HG03097 (cell line): ENCODE data around the gene NBPF9.
A peak's percentile ranks its signal among the peaks of the same experiment; 100 is the strongest.
"Not testable (repeated sequence)": the region's sequence is repeated elsewhere in the genome, so short reads cannot be mapped to it uniquely, and the experiment has no call there.

Experiments
- ATAC-seq: cut with Tn5 transposase; IDR thresholded peaks from one replicate; pipeline ENCODE4 v1.9.1; 2021; ENCODE audit not compliant: unreplicated experiment, low FRiP score

Gene NBPF9, protein sequence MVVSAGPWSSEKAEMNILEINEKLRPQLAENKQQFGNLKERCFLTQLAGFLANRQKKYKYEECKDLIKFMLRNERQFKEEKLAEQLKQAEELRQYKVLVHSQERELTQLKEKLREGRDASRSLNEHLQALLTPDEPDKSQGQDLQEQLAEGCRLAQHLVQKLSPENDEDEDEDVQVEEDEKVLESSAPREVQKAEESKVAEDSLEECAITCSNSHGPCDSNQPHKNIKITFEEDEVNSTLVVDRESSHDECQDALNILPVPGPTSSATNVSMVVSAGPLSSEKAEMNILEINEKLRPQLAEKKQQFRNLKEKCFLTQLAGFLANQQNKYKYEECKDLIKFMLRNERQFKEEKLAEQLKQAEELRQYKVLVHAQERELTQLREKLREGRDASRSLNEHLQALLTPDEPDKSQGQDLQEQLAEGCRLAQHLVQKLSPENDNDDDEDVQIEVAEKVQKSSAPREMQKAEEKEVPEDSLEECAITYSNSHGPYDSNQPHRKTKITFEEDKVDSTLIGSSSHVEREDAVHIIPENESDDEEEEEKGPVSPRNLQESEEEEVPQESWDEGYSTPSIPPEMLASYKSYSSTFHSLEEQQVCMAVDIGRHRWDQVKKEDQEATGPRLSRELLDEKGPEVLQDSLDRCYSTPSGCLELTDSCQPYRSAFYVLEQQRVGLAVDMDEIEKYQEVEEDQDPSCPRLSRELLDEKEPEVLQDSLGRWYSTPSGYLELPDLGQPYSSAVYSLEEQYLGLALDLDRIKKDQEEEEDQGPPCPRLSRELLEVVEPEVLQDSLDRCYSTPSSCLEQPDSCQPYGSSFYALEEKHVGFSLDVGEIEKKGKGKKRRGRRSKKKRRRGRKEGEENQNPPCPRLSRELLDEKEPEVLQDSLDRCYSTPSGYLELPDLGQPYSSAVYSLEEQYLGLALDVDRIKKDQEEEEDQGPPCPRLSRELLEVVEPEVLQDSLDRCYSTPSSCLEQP (N-terminal part only)

DNA sequence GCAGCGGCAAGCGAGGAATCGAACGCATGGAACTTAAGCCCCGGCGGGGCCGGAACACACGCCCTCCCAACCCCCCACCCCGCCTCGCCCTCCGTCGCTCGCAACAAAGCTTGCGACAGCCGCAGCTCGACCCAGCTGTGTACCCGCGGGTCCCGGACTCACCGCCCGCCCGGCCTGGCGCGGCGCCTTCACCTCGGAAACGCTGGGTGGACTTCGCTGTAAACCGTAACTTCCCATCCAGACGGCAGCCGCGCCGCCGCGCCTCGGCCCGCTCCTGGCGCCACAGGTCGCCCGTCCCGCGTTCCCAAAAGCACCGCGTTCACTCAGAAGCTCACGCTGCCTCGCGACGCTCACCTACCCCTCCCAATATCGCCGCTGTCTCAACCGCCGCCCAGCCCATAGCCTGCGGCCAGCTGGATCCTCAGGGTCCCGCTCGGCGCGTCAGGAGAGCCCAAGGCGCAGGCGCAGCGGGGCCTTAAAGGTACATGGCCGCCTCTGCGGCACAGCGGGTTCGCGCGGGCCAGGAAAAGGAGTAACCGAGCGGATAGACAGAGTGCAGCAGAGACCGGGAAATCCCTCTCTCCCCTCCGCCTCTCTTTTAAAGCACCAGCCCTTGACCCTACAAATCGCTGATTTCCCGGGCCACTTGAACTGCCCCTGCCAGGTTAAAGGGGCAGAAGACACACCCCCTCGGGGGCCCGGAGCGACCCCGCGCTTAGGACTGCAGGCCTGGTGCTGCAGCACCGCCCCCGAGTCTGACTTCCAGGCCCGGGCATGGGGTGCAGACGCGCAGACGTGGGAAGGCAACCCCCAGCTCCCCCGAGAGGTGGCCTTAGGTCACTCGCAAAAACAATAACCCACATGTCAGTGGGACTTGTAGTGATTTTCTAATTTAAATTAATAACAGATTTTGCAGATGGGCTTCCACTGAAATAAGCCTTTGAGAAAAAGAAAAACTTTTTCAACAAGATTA lies at the start of gene NBPF9:
TSS of gene NBPF9 (minus strand) at position 443 of the 973 bp plus-strand sequence. CDS start 21,412 bp downstream, outside the sequence.
- peak; percentile 89 for ATAC-seq

DNA sequence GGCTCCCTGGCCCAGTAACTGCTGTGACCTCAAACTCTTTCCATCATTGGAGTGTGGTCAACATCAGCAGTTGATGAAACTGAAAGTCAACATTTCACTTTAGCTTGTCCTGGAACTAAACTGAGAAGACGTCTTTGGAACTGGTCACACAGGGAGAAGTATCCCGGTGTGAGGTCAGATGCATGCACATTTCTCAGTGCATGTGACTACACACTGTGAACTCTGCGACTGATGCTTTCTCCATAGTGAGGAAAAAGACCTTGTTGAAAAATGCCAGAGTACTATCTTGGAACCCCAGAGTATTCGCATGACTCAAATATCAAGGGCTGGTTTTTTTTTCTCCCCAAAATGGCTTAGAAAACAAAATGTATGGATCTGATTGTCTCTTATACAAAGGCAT lies 46.6 kb upstream of the NBPF9 start:
- ATAC-seq, result not testable (repeated sequence)

DNA sequence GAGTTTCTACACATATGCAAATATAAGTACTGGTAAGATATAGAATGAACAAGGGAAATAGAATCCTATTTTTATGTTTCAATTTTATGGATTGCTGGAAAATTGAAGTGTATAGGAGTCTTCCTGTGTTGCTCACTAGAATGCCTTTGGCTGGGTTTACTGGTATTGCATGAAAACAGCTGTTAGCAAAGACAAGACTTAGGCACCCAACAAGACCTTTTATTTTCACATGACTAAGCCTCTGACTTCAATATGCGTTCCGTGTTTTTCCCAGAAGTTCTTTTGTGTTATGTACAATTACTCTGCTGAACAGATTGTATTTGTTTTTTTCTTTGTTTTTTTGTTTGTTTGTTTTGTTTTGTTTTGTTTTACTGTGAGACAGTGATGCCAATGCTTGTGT lies 34.2 kb upstream of the NBPF9 start:
- not testable (repeated sequence) for ATAC-seq

DNA sequence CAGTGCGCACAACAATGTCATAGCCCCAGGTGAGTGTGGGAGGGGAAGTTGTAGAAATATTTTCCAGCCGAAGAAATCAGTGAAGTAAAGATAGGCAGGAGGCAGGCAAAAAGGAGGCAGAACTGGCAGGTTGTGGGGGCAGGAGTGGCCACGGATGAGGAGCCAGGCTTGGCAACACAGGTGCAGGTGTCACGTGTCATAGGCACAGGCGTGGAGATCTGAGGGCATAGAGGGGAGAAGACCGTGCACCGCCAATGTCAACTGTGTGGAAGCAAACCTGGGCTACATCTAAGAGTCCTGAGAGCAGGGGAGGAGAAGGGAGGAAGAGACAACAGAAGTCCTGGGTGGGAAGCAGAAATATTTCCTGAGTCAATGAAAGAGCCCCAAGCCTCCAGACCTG lies 27.6 kb upstream of the NBPF9 start:
- not testable (repeated sequence) for ATAC-seq

DNA sequence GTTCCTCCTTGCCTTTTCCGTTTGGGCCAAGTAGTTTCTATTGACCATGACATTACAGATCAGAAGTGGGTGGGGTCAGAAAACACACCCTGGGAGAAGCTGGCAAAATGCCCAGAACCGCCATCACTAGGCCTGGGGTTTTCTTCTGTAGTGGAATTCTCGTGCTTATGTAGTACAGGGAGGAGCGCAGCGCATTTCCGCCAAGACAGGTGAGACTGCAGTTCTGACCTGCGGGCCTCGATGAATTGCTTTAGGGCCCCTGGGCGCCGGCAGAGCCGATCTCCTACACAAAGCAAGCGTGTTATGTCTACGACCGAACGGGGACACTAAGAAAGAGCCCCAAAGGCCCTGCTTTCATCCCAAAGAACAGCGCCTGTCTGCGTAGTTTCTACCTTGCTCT lies 25.9 kb upstream of the NBPF9 start:
- not testable (repeated sequence) for ATAC-seq

DNA sequence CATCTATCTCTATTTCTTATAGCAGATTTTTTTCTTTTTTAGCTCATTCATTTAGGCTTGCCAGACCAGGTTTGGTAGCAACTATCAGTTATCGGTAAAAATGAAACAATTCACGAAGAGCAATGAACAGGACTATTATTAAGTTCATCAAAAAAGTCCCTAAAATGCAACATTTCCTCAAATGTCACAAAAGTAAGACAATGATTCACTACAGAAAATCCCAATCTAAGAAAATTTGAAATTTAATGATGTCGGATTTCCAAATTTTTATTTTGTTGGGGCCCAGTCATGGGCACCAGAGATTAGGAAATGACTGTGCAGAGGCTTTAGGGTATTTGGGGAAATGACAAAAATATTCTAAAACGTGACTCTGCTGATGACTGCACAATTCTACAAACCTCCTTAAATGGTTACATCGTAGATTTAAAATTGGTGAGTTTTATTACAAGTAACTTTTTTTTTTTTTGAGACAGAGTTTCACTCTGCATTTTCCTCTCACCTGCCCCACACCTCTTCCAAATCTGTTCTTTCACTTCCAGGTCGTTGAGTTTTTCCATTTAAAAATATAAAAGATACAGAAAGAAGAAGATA lies 23.3 kb upstream of the NBPF9 start:
- ATAC-seq, result not testable (repeated sequence)

DNA sequence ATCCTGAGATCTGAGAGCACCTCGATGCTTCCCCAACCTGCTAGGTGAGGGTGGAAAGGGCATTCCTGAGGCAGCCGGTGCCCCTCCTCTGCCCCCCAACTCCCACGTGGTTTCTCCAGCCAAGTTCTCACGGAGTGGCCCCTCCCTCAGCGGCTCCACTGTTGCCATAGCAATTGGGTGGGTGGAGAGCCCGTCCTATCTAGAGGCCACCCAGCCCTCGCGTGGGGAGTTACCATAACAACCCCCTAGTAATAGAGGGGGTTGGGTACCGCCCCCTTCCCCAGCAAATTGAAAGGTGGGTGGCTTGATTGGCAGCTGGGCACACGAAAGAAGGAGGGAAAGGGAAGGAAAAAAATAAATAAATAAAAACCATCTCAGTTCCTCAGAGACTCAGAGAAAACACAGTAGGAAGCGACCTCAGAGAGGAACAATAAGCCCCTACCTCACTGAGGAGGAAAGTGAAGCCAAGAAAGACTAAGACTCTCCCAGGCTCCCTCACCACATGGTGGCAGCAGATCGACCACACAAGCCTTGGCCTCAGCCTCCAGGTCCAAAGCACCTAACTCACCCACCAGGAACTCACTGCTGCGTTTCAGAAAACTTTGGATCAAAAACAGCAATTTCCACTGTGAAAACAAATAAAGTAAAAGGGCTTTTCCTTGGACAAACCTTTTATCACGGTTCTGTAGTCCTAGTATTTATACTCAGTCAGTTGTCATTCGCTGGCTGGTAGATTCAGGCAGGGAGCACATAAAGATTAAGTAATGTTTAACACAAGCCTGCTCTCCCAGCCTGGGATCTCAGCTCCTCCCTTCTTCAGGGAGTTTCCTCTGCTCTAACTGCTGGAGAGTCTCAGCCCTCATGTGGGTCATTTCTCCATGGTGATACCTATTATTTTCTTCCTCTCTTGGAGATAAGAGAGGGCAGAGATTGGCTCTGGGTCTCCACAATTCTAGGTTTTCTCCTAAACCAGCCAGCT lies 20.9 kb upstream of the NBPF9 start:
- ATAC-seq, result not testable (repeated sequence)

DNA sequence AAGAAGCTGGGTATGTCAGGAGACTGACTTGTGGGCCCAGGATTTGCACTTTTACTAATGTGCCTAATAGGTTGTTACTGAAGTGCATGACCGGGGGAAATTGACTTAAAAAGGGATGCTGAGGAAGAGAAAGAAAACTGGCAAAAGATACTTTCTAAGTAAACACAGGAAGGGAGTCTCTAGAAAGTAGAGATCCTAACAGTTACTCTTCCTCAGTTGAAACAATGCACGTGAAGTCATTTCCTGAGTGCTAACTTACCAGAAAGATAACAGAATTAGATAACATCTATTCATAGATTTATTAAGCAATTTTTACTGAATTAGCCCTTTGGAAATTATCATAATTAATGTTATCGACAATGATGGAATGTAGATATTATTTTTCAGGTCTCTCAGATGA lies 9.5 kb upstream of the NBPF9 start:
- ATAC-seq, result not testable (repeated sequence)

DNA sequence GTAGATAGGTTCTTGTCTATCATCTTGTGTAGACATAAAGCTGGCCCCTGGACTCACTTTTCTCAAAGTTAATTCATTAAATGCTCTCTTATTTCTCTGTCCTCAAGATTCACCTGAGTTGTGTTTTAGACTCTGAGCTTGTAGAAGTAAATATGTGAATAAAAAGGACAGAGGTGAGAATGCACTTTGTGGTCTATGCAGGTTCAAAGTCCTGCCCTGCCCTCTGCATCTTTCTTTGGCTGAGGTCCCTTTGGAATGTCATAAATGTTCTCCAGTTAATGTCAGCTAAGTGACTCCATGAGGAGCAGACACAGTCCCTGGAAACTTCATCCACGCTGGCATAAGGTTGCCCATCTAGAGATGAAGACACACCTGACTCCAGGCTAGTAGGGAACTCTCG lies 7.0 kb upstream of the NBPF9 start:
- ATAC-seq, result not testable (repeated sequence)

DNA sequence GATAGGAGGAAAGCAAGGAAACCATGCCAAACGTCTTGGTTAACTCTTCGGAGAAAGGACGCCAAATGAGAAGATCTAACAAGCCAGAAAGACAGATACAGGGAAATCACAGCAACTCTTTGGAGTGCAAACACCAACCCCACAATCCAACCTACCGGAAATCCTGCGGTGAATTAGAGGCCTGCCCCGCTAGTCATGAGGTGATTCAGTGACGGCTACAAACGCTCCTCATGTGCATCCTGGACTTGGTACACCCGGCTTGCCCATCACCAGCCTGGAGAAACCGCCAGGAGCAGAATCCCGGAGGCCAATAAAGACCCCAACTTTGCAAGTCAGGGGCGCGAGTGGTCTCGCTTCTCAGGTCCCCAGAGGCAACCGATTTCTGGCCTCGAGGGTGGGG lies 777 bp downstream of the NBPF9 start:
- not testable (repeated sequence) for ATAC-seq

DNA sequence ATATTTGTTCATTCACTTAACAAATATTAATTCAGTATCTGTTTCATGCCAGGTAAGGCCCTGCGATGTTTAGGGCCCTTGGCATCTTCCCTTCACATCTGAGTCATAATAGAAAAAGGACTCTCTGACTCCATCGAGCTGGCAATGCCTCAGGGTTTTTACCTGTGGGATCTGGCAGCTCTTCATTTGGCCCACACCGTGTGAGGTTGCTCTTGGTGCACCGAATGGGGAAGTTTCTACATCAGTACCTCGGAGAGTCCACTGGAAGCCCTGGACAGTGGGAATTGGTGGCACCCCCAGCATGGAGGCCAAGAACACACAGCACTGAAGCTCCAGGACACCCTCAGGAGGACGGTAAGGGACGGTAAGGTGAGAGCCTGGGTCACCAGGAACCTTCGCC lies 5.1 kb downstream of the NBPF9 start:
- not testable (repeated sequence) for ATAC-seq

DNA sequence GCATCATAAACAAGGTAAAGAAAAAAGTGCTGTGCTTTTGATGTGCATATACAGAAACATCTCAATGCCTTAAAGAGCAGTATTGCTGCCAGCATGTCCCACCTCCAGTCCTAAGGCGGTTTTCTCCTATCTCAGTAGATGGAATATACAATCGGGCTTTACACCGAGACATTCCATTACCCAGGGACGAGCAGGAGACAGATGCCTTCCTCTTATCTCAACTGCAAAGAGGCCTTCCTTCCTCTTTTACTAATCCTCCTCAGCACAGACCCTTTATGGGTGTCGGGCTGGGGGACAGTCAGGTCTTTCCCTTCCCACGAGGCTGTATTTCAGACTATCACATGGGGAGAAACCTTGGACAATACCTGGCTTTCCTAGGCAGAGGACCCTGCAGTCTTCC lies 10.2 kb downstream of the NBPF9 start:
- ATAC-seq, result not testable (repeated sequence)

DNA sequence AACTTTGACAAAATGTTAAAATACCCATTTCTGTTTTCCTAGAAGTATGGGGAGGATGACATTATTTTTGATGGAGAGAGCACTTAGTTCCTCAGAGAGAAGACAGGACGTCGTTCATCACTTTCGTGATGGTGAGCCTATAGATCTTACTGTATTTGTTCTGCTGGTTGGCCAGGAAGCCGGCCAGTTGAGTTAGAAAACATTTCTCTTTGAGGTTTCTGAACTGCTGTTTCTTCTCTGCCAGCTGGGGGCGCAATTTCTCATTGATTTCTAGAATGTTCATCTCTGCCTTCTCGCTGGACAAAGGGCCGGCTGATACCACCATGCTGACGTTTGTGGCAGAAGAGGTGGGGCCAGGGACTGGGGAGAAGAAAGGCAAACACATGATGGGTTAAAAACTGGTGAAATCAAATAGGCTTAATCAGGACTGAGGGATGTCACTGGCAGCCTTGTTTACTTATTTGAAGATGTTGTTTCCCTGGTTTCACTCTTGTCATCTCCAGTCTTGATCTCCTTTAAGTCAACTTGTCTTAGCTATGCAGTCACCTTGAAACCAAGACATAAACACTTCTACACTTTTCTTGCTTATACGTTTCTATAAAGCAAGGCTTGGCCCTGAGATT lies 27.7 kb downstream of the NBPF9 start:
- not testable (repeated sequence) for ATAC-seq

DNA sequence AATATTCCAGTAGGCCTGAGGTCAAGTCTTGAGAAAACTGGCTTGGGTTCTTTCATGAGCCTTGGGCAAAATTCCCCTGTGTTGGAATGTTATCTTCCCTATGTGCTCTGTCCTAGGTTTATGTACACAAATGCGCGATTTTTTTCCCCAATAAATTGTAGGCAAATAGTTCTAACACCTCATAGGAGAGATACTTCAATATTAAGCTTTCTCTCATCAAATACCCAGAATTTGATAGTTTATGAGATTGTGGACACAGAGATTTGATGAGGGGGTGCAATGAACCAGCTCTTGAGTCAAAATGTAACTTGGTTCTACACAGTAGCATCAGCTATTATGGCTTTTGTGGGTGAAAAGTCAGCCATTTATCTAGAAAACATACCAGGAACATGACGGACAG lies 38.7 kb downstream of the NBPF9 start:
- ATAC-seq, result not testable (repeated sequence)

DNA sequence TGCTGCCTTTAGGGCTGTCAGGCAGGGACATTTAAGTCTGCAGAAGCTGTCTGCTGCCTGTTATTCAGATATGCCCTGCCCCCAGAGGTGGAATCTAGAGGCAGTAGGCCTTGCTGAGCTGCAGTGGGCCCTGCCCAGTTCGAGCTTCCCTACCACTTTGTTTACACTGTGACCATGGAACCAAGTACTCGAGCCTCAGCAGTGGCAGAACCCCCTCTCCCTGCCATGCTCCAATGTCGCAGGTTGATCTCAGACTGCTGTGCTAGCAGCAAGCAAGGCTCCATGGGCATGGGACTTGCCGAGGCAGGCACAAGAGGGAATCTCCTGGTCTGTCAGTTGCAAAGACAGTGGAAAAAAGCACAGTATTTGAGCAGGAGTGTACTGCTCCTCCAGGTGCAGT lies 60.3 kb downstream of the NBPF9 start:
- not testable (repeated sequence) for ATAC-seq

DNA sequence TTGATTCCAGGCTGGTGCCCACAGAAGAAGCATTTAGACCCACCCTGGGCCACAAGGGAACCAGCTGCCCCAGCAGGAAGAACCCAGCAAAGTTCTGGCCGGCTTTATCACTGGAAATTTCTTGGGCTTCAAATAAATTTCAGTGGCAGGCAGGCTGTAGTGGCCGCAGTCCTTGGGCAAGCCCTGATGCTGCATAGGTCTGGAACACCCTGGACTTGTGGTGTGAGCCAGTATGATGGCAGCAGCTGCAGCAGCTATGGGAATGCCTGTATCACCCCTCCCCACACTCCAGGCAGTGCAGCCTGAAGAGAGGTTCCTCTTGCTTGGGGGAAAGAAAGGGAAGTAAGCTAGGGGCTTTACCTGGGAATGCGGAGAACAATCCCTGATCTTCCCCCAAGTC lies 69.4 kb downstream of the NBPF9 start:
- ATAC-seq, result not testable (repeated sequence)

DNA sequence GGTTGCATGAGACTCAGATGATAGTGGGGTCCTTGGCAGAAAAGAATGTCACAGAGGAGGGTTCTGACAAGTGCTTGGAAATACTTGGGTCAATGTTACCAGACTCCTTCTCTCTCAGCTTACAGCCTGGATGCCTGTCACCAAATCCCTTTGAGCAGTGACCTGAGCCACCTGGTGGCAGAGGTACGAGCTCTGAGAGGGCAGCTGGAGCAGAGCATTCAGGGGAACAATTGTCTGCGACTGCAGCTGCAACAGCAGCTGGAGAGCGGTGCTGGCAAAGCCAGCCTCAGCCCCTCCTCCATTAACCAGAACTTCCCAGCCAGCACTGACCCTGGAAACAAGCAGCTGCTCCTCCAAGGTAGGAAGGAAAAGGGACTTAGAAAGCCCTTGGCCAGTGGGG lies 79.0 kb downstream of the NBPF9 start:
- ATAC-seq, result not testable (repeated sequence)

DNA sequence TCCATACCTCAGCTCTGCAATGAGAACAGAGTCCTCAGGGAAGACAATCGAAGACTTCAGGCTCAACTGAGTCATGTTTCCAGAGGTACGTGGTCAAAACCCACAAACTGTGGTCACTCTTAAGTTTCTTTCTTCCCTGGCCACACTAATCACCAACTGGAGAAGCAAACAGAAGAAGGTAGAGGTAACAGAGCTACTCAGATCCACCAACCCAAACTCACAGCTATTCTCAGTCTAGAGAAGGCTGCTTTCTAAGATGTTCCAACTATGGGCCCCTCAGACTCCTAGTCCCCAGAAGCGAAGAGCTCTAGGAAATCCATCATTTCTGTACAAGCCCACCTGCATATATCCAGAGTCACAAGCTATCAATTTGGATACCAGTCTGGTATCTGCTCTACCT lies 84.8 kb downstream of the NBPF9 start:
- ATAC-seq, result not testable (repeated sequence)
